Left renal pelvis (tissue), 4 donors: ENCODE results near the gene CDH15. TPM values are rescaled to one million over a fixed set of nuclear protein-coding genes. Genes with fewer than 3 reads are reported as not detected.

ENCODE experiments used
- DNase-seq, 4 donors: peaks; one replicate each; pipeline ENCODE4 v3.0.0-alpha.2; 2013; ENCODE audit warnings: low read depth in 4 of 4, low spot score in 3 of 4
- polyA plus RNA-seq, 4 donors: library from polyadenylated mRNA; unstranded; fragments of 120-200 nt; gene quantifications; one replicate each; pipeline ENCODE4 v1.2.1, GENCODE V29; 2013; ENCODE audit not compliant: insufficient read length in 4 of 4

Gene CDH15
- polyA plus RNA-seq, 4 donors = 1.5 to 3.5 (median 2.2) TPM

GRCh38 chr16:89195521-89196171, 24.1 kb downstream of the CDH15 start:
- no peak for DNase-seq

DNA sequence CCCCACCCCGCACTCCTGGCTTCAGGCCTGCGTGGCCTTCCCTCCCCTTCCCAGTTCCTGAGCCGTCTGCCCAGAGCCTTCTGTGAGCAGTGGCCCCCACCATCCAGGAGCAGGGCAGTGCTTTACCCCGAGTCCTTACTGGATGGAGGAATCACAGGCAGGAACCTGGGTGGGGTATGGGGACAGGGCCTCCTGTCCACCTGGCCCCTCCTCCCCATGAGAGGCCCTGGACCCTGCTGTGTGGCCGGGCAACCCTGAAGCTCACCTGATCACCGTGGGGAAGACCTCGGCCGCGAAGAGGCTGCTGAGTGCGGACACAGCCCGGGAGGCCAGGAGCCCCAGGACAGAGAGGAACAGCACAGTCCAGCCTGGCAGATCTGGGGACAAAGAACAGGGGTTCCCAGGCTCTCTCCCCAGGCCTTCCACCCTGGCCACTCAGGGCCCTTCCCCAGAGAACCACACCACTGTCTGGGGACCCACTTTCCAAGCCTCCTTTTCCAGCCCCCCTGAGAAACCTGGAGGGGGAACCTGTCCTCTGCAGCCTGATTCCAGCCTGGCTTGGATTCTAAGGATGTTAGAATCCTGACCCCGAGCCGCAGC, 25.6 kb downstream of the CDH15 start:
- no peak for DNase-seq

GRCh38 chr16:89197633-89198416, 26.3 kb downstream of the CDH15 start:
- no peak for DNase-seq

- no peak for DNase-seq
These were observed 27.1 kb downstream of the CDH15 start for GRCh38 chr16:89198417-89199240.

DNA sequence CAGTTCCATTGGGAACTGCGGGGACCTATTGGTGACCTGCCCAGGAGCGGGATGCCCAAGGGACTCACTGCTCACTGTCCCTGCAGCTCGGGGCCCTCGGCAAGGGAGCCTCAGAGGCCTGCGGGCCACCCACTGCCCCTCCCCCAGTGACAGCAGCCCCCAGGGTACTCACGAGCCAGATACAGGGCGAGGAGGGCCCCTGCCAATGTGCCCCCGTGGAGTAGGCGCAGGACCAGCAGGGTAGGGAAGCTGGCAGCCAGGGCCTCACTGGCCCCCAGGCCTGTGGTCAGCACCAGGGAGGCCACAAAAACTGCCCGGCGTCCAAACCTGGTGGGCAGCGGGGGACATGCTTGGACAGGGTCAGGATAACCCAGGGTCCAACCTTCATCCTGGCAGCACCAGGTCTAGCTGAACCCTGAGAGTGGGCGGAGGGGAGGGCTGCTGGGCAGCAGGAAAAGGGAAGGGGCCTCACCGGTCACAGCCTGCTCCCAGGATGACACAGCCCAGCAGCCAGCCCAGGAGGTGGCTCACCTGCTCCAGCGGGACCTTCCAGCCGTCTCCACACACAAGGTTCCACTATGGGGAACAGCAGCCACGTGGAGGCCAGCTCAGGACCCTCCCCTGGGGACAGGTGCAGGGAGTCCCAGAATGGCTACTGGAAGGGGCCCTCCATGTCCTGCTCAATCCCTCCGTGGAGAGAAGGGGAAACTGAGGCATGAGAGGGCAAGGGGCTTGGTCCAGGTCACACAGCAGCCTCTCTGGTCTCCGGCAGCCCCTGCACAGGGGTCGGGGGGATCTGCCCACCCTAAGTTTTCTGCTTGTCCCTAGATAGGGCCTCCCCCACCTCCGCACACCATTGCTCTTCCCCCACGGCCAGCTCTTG, 27.9 kb downstream of the CDH15 start:
- DNase-seq = no peak

DNA sequence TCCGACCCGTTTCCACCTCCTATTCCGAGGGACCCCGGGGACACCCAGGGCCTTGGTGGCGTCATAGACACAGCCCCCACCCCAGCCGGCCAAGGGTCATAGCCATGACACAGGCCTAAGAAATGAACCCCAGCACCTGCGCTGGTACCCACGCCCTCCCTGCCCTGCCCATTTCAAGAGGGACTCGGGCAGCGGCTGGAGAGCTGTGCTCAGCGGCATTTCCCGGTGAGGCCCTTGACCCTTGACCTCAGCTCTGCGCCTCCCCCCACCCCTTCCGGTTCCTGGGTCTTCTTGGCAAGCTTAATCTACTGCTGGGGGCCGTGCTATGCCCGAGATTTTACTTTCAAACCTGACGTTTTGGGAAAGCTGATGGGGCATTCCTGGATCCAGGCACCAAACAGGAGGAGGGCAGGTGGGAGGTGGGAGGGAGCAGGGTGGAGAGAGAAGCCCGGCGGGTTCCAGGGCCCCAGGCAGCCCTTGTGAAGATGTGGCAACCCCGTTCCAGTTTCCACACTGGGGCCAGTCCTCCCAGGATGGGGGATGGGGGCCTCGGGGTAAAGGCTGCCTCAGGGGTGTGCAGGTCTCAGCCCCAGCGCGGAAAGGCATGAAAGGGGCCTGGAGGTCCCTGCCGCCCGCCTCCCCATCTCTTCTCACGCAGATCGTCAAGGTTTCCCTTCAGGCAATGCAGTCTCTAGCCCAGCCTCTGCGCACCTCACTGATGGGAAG, 28.7 kb downstream of the CDH15 start, which contains the start of gene SLC22A31:
Gene SLC22A31, minus strand, starts transcription at position 414 of the 726 bp plus-strand sequence. Its CDS starts 36 bp downstream, at position 378.
- DNase-seq = no peak

DNA sequence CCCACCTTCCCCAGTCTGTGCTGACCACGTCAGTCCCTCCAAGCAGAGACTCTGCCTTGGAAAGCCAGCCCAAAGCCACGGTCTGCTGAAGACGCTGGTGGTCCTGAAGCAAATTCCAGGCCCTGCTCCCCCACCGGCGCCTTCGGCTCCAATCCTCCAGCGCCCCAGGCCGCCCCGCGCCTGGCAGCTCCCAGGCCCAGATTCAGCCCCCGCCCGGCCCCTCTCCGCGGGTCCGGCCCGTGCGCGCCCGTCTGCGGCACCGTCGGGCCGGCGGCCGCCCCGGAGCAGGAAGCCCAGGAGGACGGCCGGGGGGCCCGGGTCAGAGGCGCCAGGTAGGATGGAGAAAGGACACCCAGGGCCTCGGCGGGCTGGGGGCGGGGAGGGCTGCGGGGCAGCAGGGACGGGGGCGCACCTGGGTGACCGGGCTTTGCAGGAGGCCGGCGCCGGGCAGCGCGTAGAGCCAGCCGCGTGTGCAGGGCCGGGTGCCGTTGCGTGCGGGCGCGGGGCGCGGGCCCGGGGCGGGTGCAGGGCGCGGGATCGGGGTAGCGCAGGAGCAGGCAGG, 29.4 kb downstream of the CDH15 start:
- no peak for DNase-seq

DNA sequence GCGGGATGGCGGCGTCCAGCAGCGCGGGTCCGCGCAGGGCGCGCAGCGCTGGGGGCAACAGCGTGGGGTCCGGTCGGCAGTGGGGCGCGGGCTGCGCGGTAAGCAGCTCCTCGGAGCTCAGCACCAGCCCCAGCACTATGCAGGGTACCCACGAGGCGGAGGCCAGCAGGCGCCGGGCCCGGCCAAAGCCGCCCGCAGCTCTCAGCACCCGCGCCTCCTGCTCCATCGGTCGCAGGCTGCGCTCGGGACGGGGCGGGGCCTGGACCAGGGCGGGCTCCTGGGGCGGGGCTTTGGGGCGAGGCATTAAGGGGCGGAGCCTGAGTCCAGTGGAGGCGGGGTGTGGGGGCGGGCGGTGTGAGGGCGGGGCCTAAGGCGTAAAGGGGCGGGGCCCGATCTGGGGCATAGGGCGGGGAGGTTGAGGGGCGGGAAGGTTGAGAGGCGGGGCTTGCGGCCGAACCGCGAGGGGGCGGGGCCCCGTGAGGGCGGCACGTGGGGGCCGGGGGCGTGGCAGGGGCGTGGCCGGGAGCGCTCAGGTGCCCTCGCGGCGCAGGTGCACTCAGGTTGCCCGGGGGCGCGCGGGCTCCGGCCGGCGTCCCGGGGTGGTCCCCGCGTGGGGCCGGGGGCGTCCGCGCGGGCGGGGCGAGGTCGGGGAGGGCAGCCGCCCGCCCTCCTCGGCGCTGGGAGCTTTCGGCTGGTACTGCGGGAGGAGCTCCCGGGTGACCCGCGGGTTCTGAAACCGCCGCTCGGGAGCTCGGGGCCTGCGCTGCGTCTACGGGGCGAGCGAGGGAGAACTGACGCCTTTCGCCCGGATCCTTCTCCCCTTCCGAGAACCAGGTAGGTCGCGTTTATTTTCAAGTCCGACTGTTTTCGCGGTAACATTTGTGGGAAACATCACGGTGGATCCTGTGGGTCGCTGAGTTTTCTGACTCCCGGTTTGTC, 30.2 kb downstream of the CDH15 start:
- DNase-seq = peak in 2 of 4 donors; percentile 38 to 55

DNA sequence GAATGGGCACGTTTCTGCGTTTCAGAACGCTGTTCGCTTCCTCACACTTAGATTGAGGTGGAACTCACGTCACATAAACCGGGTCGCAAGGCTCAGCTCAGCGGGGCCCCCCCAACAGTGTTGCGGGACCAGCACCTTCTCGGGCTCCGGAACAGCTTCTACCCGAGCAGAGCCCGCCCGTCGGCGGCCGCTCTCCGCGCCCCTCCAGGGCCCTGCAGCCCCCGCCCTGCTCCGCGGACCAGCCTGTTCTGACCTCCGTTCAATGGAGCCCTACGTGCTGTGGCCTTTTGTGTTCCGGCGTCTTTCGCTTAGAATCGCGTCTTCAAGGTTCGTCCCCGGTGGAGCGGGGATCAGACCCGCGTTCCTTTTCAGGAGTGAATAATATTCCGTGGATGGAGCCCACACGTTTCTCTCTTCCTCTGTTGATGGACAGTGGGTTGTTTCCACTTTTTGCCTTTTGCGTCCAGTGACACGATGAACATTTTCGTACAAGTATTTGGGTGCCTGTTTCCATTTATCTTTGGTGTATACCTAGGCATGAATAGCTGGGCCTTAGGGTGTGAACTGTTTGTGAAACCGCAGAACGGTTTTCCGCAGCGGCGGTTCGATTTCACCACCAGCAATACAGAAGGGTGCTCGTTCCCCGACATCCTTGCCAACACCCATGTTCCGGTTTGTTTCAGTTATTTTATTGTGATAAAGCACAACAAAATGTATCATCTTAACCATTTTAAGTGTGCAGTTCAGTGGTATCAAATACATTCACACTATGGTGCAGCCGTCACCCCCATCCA, 31.1 kb downstream of the CDH15 start:
- no peak for DNase-seq

GRCh38 chr16:89207993-89208392, 36.4 kb downstream of the CDH15 start:
- DNase-seq = no peak

- DNase-seq = no peak
These were observed 38.0 kb downstream of the CDH15 start for GRCh38 chr16:89209522-89210044.

GRCh38 chr16:89210165-89210903, 38.8 kb downstream of the CDH15 start:
- DNase-seq = no peak

DNA sequence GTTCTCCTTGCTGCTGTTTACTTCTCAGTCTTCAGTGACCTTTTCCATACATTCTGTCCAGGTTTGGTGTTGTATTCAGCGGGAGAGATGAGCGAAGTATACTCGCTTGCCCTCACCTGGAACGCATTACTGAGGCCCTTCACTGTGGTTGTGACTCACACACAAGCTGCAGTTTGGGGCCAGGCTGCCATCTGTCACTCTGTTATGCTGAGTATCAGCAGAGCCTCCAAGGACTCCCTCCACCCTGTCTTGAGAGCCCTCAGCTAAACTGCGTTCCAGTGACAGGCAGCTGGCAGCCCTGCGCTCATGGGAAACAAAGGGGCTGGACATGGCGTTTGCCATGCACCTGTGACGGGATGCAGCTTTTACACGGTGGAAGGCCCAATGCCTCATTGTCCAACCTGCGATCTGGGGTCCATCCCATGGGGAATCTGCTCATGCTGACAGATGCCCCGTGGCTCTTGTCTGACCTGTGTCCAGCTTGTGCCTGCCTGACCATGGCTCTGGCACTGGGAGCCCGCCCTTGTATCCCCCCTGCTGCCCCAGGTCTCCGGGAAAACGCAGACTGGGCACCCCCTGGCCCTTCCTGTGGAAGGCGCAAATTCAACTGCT, 39.5 kb downstream of the CDH15 start:
- no peak for DNase-seq

DNA sequence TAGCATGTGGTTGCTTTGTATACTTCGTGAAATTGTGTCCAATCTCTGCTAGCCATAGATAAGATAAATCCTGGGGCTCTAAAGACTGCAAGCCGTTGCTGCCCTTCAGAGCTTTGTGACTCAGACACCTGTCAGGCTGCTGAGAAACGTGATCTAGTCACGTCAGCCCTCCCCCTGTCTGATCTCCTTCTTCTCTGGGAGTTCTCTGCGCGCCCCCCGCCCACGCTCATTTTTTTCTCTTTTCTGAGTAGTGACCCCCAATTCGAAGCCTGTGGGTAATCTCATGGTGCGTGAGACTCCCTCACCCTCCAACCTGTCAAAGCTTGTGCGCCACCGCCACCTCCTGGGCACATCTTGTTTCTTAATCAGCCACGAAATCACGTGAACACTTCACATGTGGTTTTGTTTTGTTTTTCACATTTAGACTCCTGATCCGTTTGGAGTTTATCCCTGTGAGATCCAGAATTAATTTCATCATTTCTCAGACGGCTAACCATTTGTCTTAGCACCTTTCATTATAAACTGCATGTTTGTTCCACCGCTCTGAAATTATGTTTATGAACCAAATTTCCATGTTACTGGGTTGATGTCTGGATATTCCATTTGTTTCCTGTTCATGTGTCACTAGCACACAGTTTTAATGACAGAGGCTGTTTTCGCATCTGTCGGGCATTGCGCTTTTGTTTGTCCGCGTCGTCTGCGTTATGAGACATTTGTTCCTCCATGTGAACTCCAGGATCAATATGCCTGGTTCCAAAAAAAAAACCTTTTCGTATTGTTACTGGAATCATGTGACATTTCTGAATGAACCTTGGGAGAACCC, 45.0 kb downstream of the CDH15 start:
- peak; percentile 33 to 69 (median 54) for DNase-seq

DNA sequence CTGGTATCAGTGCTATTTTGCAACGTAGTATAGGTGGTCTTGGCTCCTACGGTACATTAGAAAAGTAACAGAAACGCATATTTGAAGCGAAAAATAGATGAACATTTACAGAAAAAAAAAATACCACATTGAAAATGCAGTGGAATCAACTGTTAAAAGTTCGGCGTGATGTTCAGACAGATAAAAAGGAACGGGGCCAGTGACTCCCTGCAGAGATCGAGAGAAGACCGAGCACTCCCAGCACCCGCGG, 45.5 kb downstream of the CDH15 start:
- no peak for DNase-seq
